HepG2 (cell line): Measurements from ENCODE around the gene HBA1. TPM values are rescaled to one million over a fixed set of nuclear protein-coding genes. Genes with fewer than 3 reads are reported as not detected.

Experiments used
- ARID4A ChIP-seq: sonication (generic); formaldehyde crosslinking; IDR thresholded peaks from 2 replicates; pipeline ENCODE4 v1.5.0; 2020; ENCODE audit warnings: mild to moderate bottlenecking, missing genetic modification reagents, borderline replicate concordance
- ARID5B ChIP-seq: IDR thresholded peaks from 2 replicates; pipeline ENCODE4 v1.4.0; 2020; ENCODE audit warnings: mild to moderate bottlenecking, missing genetic modification reagents
- ELF1 ChIP-seq: sonication (generic); formaldehyde crosslinking; IDR thresholded peaks from 2 replicates; pipeline ENCODE4 v1.4.0; 2020; ENCODE audit warnings: missing genetic modification reagents
- ERF ChIP-seq: IDR thresholded peaks from 2 replicates; pipeline ENCODE4 v1.6.1; 2018; ENCODE audit warnings: missing biosample characterization, missing genetic modification reagents
- ETV6 ChIP-seq: sonication (generic); formaldehyde crosslinking; conservative IDR thresholded peaks from 2 replicates; pipeline ENCODE4 v1.4.0; 2020; ENCODE audit warnings: missing genetic modification reagents
- HMG20B ChIP-seq: conservative IDR thresholded peaks from 2 replicates; pipeline ENCODE4 v1.6.1; 2016; ENCODE audit warnings: missing genetic modification reagents, missing compliant biosample characterization
- HOMEZ ChIP-seq: IDR thresholded peaks from 2 replicates; pipeline ENCODE4 v1.6.1; 2016; ENCODE audit warnings: low read depth
- KAT8 ChIP-seq: IDR thresholded peaks from 2 replicates; pipeline ENCODE4 v1.6.1; 2016; ENCODE audit warnings: missing genetic modification reagents, missing compliant biosample characterization
- KLF6 ChIP-seq: IDR thresholded peaks from 2 replicates; pipeline ENCODE4 v1.8.0; 2016; ENCODE audit warnings: missing biosample characterization, missing genetic modification reagents
- MIXL1 ChIP-seq: IDR thresholded peaks from 2 replicates; pipeline ENCODE4 v1.6.1; 2016
- NRL ChIP-seq: sonication (generic); formaldehyde crosslinking; IDR thresholded peaks from 2 replicates; pipeline ENCODE4 v1.5.0; 2020; ENCODE audit warnings: missing genetic modification reagents, mild to moderate bottlenecking, moderate library complexity, borderline replicate concordance
- PPARG ChIP-seq: conservative IDR thresholded peaks from 2 replicates; pipeline ENCODE4 v1.6.1; 2016; ENCODE audit warnings: missing biosample characterization, missing genetic modification reagents
- RARA ChIP-seq: IDR thresholded peaks from 2 replicates; pipeline ENCODE4 v1.6.1; 2016; ENCODE audit warnings: missing genetic modification reagents, missing compliant biosample characterization
- REST ChIP-seq, 2 experiments: IDR thresholded peaks; 2 replicates each; pipeline ENCODE4 v1.6.1; 2011 to 2012; ENCODE audit warnings: low read length in 2 of 2, borderline replicate concordance in 1 of 2, low read depth in 1 of 2, mild to moderate bottlenecking in 1 of 2, moderate library complexity in 1 of 2
- RXRB ChIP-seq: IDR thresholded peaks from 2 replicates; pipeline ENCODE4 v1.6.1; 2016; ENCODE audit warnings: borderline replicate concordance, missing genetic modification reagents, missing compliant biosample characterization
- SALL1 ChIP-seq: sonication (generic); formaldehyde crosslinking; IDR thresholded peaks from 2 replicates; pipeline ENCODE4 v1.8.0; 2022; ENCODE audit warnings: mild to moderate bottlenecking, missing genetic modification reagents
- ZNF331 ChIP-seq: sonication (generic); formaldehyde crosslinking; IDR thresholded peaks from 2 replicates; pipeline ENCODE4 v1.4.0; 2020; ENCODE audit warnings: missing genetic modification reagents
- polyA plus RNA-seq, 8 experiments: library from polyadenylated mRNA; depleted of rRNA in 3 of 8; stranded (reverse) in 7 of 8; unstranded in 1 of 8; fragments of >200 nt; fragmentation: Illumina TruSeq in 4 of 8; extraction: Trizol in 4 of 8; gene quantifications; 2 replicates each; pipeline versions ENCODE4 v1.2.1 to v1.2.3, GENCODE V29; 2011 to 2016; ENCODE audit warnings: low read depth in 4 of 8, missing spikeins in 1 of 8, mixed read lengths in 1 of 8; ENCODE audit not compliant: insufficient read depth in 1 of 8
- total RNA-seq, 5 experiments: library from RNA; depleted of rRNA; stranded (reverse); fragments of >200 nt; fragmentation: Illumina TruSeq; extraction: Trizol; gene quantifications; 2 replicates each; pipeline ENCODE4 v1.2.3, GENCODE V29; 2016; ENCODE audit warnings: low read depth in 1 of 5

Gene HBA1
- total and polyA plus RNA-seq, 2 of the 13 experiments (the other 11 are each of a cell fraction or from before 2014, with no cell fraction given), result 0.59 TPM; not detected in 1

- TF ChIP-seq REST (IDR thresholded peaks at IDR 0.05; ENCODE audit: borderline replicate concordance in 1 of 2, low read depth in 1 of 2, low read length in 2 of 2) (peak; percentile 48 to 90), HMG20B (CRISPR knock-in tag) (0 out of 2 replicates have a peak, but pooled peaks have one; percentile 24), SALL1 (CRISPR knock-in tag) (peak; percentile 80), KAT8 (CRISPR knock-in tag) (0 out of 2 replicates have a peak, but pooled peaks have one; percentile 46), PPARG (CRISPR knock-in tag) (0 out of 2 replicates have a peak, but pooled peaks have one; percentile 29), RXRB (CRISPR knock-in tag) (0 out of 2 replicates have a peak, but pooled peaks have one; percentile 42), HOMEZ (0 out of 2 replicates have a peak, but pooled peaks have one; percentile 36), ELF1 (CRISPR knock-in tag) (0 out of 2 replicates have a peak, but pooled peaks have one; percentile 17), ZNF331 (CRISPR knock-in tag) (peak; percentile 78), ETV6 (CRISPR knock-in tag) (0 out of 2 replicates have a peak, but pooled peaks have one; percentile 52), ERF (CRISPR knock-in tag) (peak; percentile 84), ARID4A (CRISPR knock-in tag) (peak; percentile 31; the same call in 1 of the 2 replicates), NRL (CRISPR knock-in tag) (0 out of 2 replicates have a peak, but pooled peaks have one; percentile 18), RARA (CRISPR knock-in tag) (peak; percentile 40; the same call in 1 of the 2 replicates), KLF6 (CRISPR knock-in tag) (peak; percentile 71; the same call in 1 of the 2 replicates), ARID5B (CRISPR knock-in tag) (peak; percentile 42; the same call in 1 of the 2 replicates), MIXL1 (CRISPR knock-in tag) (peak; percentile 59; the same call in 1 of the 2 replicates)
These were observed 6.4 kb upstream of the HBA1 start (continued) for GRCh38 chr16:170088-170507.
